ENCODE measurements around the gene SLC7A6.
"Not testable (repeated sequence)": the region's sequence is repeated elsewhere in the genome, so short reads cannot be mapped to it uniquely, and the experiment has no call there.

The SLC7A6 gene

GRCh38 chr16:68283801-68284598 is 19.7 kb downstream of the SLC7A6 start:
- DNase-seq (ENCODE audit: low read depth) = no peak

GRCh38 chr16:68284847-68285246 is 20.5 kb downstream of the SLC7A6 start:
- no peak for DNase-seq (ENCODE audit: low read depth)

- DNase-seq (ENCODE audit: low read depth) = no peak
These were observed 21.4 kb downstream of the SLC7A6 start for GRCh38 chr16:68285683-68286082.

- DNase-seq (ENCODE audit: low read depth) = no peak
These were observed 22.1 kb downstream of the SLC7A6 start for GRCh38 chr16:68286153-68287074.

GRCh38 chr16:68287276-68288251 is 23.2 kb downstream of the SLC7A6 start:
- no peak for DNase-seq (ENCODE audit: low read depth)

- no peak for DNase-seq (ENCODE audit: low read depth)
These were observed 23.9 kb downstream of the SLC7A6 start for GRCh38 chr16:68288252-68288650.

- not testable (repeated sequence) for DNase-seq (ENCODE audit: low read depth)
These were observed 24.5 kb downstream of the SLC7A6 start for GRCh38 chr16:68288796-68289195.

GRCh38 chr16:68289202-68289601 is 24.9 kb downstream of the SLC7A6 start:
- DNase-seq (ENCODE audit: low read depth) = no peak

GRCh38 chr16:68289621-68290329 is 25.4 kb downstream of the SLC7A6 start:
- no peak for DNase-seq (ENCODE audit: low read depth)

- no peak for DNase-seq (ENCODE audit: low read depth)
These were observed 26.1 kb downstream of the SLC7A6 start for GRCh38 chr16:68290450-68290849.

GRCh38 chr16:68291227-68291626 is 26.9 kb downstream of the SLC7A6 start:
- DNase-seq (ENCODE audit: low read depth) = no peak

GRCh38 chr16:68292425-68292824 is 28.1 kb downstream of the SLC7A6 start:
- DNase-seq (ENCODE audit: low read depth) = no peak

- DNase-seq (ENCODE audit: low read depth) = no peak
These were observed 32.0 kb downstream of the SLC7A6 start for GRCh38 chr16:68296291-68296690.

- DNase-seq (ENCODE audit: low read depth) = no peak
These were observed 32.4 kb downstream of the SLC7A6 start for GRCh38 chr16:68296693-68297092.

GRCh38 chr16:68297908-68298307 is 33.6 kb downstream of the SLC7A6 start:
- DNase-seq (ENCODE audit: low read depth) = no peak

GRCh38 chr16:68298312-68298711 is 34.0 kb downstream of the SLC7A6 start:
- DNase-seq (ENCODE audit: low read depth) = no peak

GRCh38 chr16:68298907-68299561 is 34.7 kb downstream of the SLC7A6 start:
- peak; percentile 59 for DNase-seq (ENCODE audit: low read depth)

GRCh38 chr16:68299571-68300453 is 35.5 kb downstream of the SLC7A6 start:
- no peak for DNase-seq (ENCODE audit: low read depth)

- DNase-seq (ENCODE audit: low read depth) = no peak
These were observed 36.6 kb downstream of the SLC7A6 start for GRCh38 chr16:68300734-68301459.
